HEK293 (cell line): Measurements from ENCODE around the gene AMBRA1.

Experiments
- CTCF ChIA-PET: fragments of 350-600 bp; formaldehyde crosslinking; extraction: SDS; loops from one replicate; lab custom pipeline; 2021; ENCODE audit warnings: antibody characterized with exemption; lab: Yijun Ruan, JAX
- POLR2A ChIA-PET: fragments of 300-600 bp; formaldehyde crosslinking; extraction: SDS; loops from one replicate; lab custom pipeline; 2020; ENCODE audit warnings: antibody characterized with exemption, inconsistent platforms; lab: Yijun Ruan, JAX
- H3K27ac ChIP-seq: fragments of 200-500 bp; sonication (Bioruptor generic); 2 replicates; pipeline ENCODE4 v1.5.1; 2014; ENCODE audit warnings: low read depth, low read length, control low read depth, inconsistent platforms; ENCODE audit errors: extremely low read depth
- H3K36me3 ChIP-seq, 2 experiments: fragments of 200-500 bp in 1 of 2; sonication (Bioruptor generic) in 1 of 2; 1 replicate in 1 of 2; 2 replicates in 1 of 2; pipeline ENCODE4 v1.5.1; 2014 to 2017; ENCODE audit warnings: inconsistent platforms in 2 of 2, low read length in 2 of 2; ENCODE audit not compliant: control insufficient read depth in 2 of 2, insufficient read depth in 1 of 2
- H3K4me1 ChIP-seq: fragments of 200-500 bp; sonication (Bioruptor generic); 2 replicates; pipeline ENCODE4 v1.5.1; 2014; ENCODE audit warnings: mild to moderate bottlenecking, low read length, inconsistent platforms; ENCODE audit not compliant: control insufficient read depth, insufficient read depth
- H3K4me3 ChIP-seq: 2 replicates; pipeline ENCODE4 v1.5.1; 2011; ENCODE audit warnings: low read depth, mild to moderate bottlenecking, control low read depth, low read length, moderate library complexity
- H3K9me3 ChIP-seq: fragments of 200-500 bp; sonication (Bioruptor generic); 2 replicates; pipeline ENCODE4 v1.5.1; 2014; ENCODE audit warnings: low read depth, low read length, inconsistent platforms; ENCODE audit not compliant: control insufficient read depth, insufficient read depth
- KLF1 ChIP-seq: fragments of 450-650 bp; formaldehyde crosslinking; IDR thresholded peaks from 2 replicates; pipeline ENCODE4 v1.5.1; 2016; ENCODE audit warnings: missing biosample characterization, missing genetic modification characterization
- SP7 ChIP-seq: fragments of 450-650 bp; formaldehyde crosslinking; IDR thresholded peaks from 2 replicates; pipeline ENCODE4 v1.5.1; 2016; ENCODE audit warnings: missing biosample characterization, missing genetic modification characterization
- ZBTB1 ChIP-seq: fragments of 450-650 bp; formaldehyde crosslinking; IDR thresholded peaks from 2 replicates; pipeline ENCODE4 v1.5.1; 2016; ENCODE audit warnings: missing biosample characterization, missing genetic modification characterization
- ZBTB10 ChIP-seq: fragments of 450-650 bp; formaldehyde crosslinking; IDR thresholded peaks from 2 replicates; pipeline ENCODE4 v1.5.1; 2016; ENCODE audit warnings: missing biosample characterization, missing genetic modification characterization
- ZEB2 ChIP-seq: fragments of 450-650 bp; formaldehyde crosslinking; IDR thresholded peaks from 2 replicates; pipeline ENCODE4 v1.5.1; 2016; ENCODE audit warnings: missing biosample characterization, missing genetic modification characterization
- ZNF280C ChIP-seq: fragments of 450-650 bp; formaldehyde crosslinking; IDR thresholded peaks from 2 replicates; pipeline ENCODE4 v1.5.1; 2016; ENCODE audit warnings: missing biosample characterization, missing genetic modification characterization
- ZNF548 ChIP-seq: fragments of 450-650 bp; formaldehyde crosslinking; IDR thresholded peaks from 2 replicates; pipeline ENCODE4 v1.5.1; 2016; ENCODE audit warnings: missing biosample characterization, missing genetic modification characterization
- ZNF626 ChIP-seq: fragments of 450-650 bp; sonication (Bioruptor Pico); formaldehyde crosslinking; IDR thresholded peaks from 2 replicates; pipeline ENCODE4 v1.5.1; 2018; ENCODE audit warnings: missing biosample characterization, missing genetic modification characterization, inconsistent platforms
- ZNF629 ChIP-seq: fragments of 450-650 bp; formaldehyde crosslinking; IDR thresholded peaks from 2 replicates; pipeline ENCODE4 v1.5.1; 2017; ENCODE audit warnings: missing biosample characterization, missing genetic modification characterization
- ZNF747 ChIP-seq: fragments of 450-650 bp; formaldehyde crosslinking; IDR thresholded peaks from 2 replicates; pipeline ENCODE4 v1.5.1; 2016; ENCODE audit warnings: missing biosample characterization, missing genetic modification characterization
- ZSCAN5A ChIP-seq: fragments of 450-650 bp; formaldehyde crosslinking; IDR thresholded peaks from 2 replicates; pipeline ENCODE4 v1.5.1; 2016; ENCODE audit warnings: missing biosample characterization, missing genetic modification characterization
- ZXDB ChIP-seq: fragments of 450-650 bp; formaldehyde crosslinking; IDR thresholded peaks from 2 replicates; pipeline ENCODE4 v1.5.1; 2016; ENCODE audit warnings: missing biosample characterization, missing genetic modification characterization
- TF ChIP-seq, protein P1 (sequence below): fragments of 450-650 bp; formaldehyde crosslinking; IDR thresholded peaks from 2 replicates; pipeline ENCODE4 v1.5.1; 2017; ENCODE audit warnings: missing biosample characterization, missing genetic modification characterization
- TF ChIP-seq, protein P2 (sequence below): fragments of 450-650 bp; formaldehyde crosslinking; IDR thresholded peaks from 2 replicates; pipeline ENCODE4 v1.5.1; 2016; ENCODE audit warnings: missing biosample characterization, missing genetic modification characterization
- TF ChIP-seq, protein P3 (sequence below): fragments of 450-650 bp; formaldehyde crosslinking; IDR thresholded peaks from 2 replicates; pipeline ENCODE4 v1.5.1; 2016; ENCODE audit warnings: missing biosample characterization, missing genetic modification characterization
- TF ChIP-seq, protein P4 (sequence below): fragments of 450-650 bp; formaldehyde crosslinking; IDR thresholded peaks from 2 replicates; pipeline ENCODE4 v1.5.1; 2016; ENCODE audit warnings: missing biosample characterization, missing genetic modification characterization
- TF ChIP-seq, protein P5 (sequence below): fragments of 450-650 bp; formaldehyde crosslinking; IDR thresholded peaks from 2 replicates; pipeline ENCODE4 v1.5.1; 2016; ENCODE audit warnings: missing biosample characterization, missing genetic modification characterization

AMBRA1 gene

DNA sequence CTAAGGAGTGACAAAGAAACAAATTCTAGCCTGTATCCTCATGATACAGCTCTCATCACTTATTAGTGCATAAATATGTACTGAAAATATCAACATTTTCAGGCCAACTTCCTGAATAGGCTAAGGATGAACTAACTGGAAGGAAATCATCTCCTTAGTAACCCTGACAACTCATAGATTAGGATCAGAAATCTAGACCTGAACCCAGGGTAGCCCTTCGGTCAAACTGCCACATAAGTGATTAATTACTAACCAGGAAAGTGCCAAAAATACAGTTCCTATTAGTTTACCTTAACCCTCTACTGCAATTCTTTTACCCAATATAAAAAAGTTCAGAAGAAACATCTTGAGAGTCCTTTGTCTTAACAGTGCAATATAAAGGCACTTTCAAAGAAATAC is 40.0 kb downstream of the AMBRA1 start:
- H3K4me3 ChIP-seq = no peak overlapping the region
- H3K27ac ChIP-seq = peak overlapping the region; percentile 55
- no peaks in the 10 kb centered on the region for H3K9me3 ChIP-seq
- no peaks in the 10 kb centered on the region for H3K36me3 ChIP-seq
- H3K4me1 ChIP-seq = peaks cover 15% of the 10 kb centered on the region
- POLR2A ChIA-PET = interaction anchor here (3.1 kb wide), 1 partner anchor 40 kb away, joined by 8 read pairs; the partner anchor contains the start of gene AMBRA1
- TF ChIP-seq ZNF548 (tag by site-specific recombination) = no peak
- no peak for TF ChIP-seq ZNF280C (tag by site-specific recombination)
- TF ChIP-seq ZNF629 (tag by site-specific recombination) = no peak
- TF ChIP-seq ZEB2 (tag by site-specific recombination) = no peak
- TF ChIP-seq SP7 (tag by site-specific recombination) = no peak
- no peak for TF ChIP-seq KLF1 (tag by site-specific recombination)
- TF ChIP-seq, protein P1, sequence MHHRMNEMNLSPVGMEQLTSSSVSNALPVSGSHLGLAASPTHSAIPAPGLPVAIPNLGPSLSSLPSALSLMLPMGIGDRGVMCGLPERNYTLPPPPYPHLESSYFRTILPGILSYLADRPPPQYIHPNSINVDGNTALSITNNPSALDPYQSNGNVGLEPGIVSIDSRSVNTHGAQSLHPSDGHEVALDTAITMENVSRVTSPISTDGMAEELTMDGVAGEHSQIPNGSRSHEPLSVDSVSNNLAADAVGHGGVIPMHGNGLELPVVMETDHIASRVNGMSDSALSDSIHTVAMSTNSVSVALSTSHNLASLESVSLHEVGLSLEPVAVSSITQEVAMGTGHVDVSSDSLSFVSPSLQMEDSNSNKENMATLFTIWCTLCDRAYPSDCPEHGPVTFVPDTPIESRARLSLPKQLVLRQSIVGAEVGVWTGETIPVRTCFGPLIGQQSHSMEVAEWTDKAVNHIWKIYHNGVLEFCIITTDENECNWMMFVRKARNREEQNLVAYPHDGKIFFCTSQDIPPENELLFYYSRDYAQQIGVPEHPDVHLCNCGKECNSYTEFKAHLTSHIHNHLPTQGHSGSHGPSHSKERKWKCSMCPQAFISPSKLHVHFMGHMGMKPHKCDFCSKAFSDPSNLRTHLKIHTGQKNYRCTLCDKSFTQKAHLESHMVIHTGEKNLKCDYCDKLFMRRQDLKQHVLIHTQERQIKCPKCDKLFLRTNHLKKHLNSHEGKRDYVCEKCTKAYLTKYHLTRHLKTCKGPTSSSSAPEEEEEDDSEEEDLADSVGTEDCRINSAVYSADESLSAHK (tag by site-specific recombination) = no peak
- TF ChIP-seq, protein P2, sequence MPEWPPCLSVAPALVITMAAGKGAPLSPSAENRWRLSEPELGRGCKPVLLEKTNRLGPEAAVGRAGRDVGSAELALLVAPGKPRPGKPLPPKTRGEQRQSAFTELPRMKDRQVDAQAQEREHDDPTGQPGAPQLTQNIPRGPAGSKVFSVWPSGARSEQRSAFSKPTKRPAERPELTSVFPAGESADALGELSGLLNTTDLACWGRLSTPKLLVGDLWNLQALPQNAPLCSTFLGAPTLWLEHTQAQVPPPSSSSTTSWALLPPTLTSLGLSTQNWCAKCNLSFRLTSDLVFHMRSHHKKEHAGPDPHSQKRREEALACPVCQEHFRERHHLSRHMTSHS (tag by site-specific recombination) = no peak
- TF ChIP-seq ZXDB = no peak
- no peak for TF ChIP-seq ZNF626 (tag by site-specific recombination)
- TF ChIP-seq ZNF747 (tag by site-specific recombination) = no peak
- CTCF ChIA-PET = interaction anchor here (0.7 to 2.2 kb wide), 4 partner anchors 12 to 188 kb away, joined by 3 to 6 read pairs (median 3); no protein-coding TSS in a partner anchor

DNA sequence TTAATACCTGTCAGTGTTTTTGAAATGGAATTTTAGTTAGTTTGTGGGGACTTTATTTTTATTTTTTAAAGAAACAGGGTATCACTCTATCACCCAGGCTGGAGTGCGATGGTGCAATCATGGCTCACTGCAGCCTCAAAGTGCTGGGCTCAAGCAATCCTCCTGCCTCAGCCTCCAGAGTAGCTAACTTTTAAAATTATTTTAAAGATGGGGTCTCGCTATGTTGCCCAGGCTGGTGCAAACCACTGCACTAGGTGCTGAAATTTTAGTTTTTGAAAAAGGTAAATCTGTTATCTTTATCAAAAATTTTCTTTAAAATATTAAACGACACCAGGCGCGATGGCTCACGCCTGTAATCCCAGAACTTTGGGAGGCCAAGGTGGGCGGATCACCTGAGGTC is 42.6 kb downstream of the AMBRA1 start:
- Histone ChIP-seq H3K36me3 (peaks cover 0 to 18% of the 10 kb centered on the region in 2 experiments; a peak in 1 of 3 replicates), H3K9me3 (no peaks in the 10 kb centered on the region), H3K27ac (no peak overlapping the region), H3K4me3 (no peak overlapping the region), H3K4me1 (peaks cover 13% of the 10 kb centered on the region)
- POLR2A ChIA-PET = no interaction called here
- CTCF ChIA-PET = interaction anchor here (0.5 to 0.8 kb wide), 4 partner anchors 29 to 87 kb away, joined by 3 read pairs; no protein-coding TSS in a partner anchor
- TF ChIP-seq, protein P3, sequence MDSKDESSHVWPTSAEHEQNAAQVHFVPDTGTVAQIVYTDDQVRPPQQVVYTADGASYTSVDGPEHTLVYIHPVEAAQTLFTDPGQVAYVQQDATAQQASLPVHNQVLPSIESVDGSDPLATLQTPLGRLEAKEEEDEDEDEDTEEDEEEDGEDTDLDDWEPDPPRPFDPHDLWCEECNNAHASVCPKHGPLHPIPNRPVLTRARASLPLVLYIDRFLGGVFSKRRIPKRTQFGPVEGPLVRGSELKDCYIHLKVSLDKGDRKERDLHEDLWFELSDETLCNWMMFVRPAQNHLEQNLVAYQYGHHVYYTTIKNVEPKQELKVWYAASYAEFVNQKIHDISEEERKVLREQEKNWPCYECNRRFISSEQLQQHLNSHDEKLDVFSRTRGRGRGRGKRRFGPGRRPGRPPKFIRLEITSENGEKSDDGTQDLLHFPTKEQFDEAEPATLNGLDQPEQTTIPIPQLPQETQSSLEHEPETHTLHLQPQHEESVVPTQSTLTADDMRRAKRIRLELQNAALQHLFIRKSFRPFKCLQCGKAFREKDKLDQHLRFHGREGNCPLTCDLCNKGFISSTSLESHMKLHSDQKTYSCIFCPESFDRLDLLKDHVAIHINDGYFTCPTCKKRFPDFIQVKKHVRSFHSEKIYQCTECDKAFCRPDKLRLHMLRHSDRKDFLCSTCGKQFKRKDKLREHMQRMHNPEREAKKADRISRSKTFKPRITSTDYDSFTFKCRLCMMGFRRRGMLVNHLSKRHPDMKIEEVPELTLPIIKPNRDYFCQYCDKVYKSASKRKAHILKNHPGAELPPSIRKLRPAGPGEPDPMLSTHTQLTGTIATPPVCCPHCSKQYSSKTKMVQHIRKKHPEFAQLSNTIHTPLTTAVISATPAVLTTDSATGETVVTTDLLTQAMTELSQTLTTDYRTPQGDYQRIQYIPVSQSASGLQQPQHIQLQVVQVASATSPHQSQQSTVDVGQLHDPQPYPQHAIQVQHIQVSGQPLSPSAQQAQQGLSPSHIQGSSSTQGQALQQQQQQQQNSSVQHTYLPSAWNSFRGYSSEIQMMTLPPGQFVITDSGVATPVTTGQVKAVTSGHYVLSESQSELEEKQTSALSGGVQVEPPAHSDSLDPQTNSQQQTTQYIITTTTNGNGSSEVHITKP (tag by site-specific recombination) = no peak
- TF ChIP-seq, protein P4, sequence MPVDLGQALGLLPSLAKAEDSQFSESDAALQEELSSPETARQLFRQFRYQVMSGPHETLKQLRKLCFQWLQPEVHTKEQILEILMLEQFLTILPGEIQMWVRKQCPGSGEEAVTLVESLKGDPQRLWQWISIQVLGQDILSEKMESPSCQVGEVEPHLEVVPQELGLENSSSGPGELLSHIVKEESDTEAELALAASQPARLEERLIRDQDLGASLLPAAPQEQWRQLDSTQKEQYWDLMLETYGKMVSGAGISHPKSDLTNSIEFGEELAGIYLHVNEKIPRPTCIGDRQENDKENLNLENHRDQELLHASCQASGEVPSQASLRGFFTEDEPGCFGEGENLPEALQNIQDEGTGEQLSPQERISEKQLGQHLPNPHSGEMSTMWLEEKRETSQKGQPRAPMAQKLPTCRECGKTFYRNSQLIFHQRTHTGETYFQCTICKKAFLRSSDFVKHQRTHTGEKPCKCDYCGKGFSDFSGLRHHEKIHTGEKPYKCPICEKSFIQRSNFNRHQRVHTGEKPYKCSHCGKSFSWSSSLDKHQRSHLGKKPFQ = no peak
- TF ChIP-seq ZSCAN5A (no peak), ZBTB10 (no peak), ZBTB1 (tag by site-specific recombination) (no peak)
- TF ChIP-seq, protein P5, sequence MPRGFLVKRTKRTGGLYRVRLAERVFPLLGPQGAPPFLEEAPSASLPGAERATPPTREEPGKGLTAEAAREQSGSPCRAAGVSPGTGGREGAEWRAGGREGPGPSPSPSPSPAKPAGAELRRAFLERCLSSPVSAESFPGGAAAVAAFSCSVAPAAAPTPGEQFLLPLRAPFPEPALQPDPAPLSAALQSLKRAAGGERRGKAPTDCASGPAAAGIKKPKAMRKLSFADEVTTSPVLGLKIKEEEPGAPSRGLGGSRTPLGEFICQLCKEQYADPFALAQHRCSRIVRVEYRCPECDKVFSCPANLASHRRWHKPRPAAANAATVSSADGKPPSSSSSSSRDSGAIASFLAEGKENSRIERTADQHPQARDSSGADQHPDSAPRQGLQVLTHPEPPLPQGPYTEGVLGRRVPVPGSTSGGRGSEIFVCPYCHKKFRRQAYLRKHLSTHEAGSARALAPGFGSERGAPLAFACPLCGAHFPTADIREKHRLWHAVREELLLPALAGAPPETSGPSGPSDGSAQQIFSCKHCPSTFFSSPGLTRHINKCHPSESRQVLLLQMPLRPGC = no peak
